ENCODE data around the gene PROP1.
"Not testable (repeated sequence)": the region's sequence is repeated elsewhere in the genome, so short reads cannot be mapped to it uniquely, and the experiment has no call there.

GRCh38 chr5:177949065-177949464, 47.0 kb downstream of the PROP1 start:
- TF ChIP-seq, protein P1, sequence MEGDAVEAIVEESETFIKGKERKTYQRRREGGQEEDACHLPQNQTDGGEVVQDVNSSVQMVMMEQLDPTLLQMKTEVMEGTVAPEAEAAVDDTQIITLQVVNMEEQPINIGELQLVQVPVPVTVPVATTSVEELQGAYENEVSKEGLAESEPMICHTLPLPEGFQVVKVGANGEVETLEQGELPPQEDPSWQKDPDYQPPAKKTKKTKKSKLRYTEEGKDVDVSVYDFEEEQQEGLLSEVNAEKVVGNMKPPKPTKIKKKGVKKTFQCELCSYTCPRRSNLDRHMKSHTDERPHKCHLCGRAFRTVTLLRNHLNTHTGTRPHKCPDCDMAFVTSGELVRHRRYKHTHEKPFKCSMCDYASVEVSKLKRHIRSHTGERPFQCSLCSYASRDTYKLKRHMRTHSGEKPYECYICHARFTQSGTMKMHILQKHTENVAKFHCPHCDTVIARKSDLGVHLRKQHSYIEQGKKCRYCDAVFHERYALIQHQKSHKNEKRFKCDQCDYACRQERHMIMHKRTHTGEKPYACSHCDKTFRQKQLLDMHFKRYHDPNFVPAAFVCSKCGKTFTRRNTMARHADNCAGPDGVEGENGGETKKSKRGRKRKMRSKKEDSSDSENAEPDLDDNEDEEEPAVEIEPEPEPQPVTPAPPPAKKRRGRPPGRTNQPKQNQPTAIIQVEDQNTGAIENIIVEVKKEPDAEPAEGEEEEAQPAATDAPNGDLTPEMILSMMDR (optimal IDR thresholded peaks at IDR 0.05 in 1 of 3, IDR thresholded peaks at IDR 0.05 in 1 of 3, conservative IDR thresholded peaks at IDR 0.05 in 1 of 3; ENCODE audit: extremely low read depth in 1 of 3, insufficient read depth in 2 of 3, low read length in 3 of 3): not testable (repeated sequence)
- not testable (repeated sequence) for TF ChIP-seq EZH2 (IDR thresholded peaks at IDR 0.05; ENCODE audit: low read length)
